NCI-H2107 (cell line): ENCODE results near the gene DDX1.
"Not testable (repeated sequence)": the region's sequence is repeated elsewhere in the genome, so short reads cannot be mapped to it uniquely, and the experiment has no call there.

ENCODE experiments used
- DNase-seq: peaks from one replicate; lab custom pipeline; 2025; lab: John Stamatoyannopoulos, UW

The DDX1 gene

DNA sequence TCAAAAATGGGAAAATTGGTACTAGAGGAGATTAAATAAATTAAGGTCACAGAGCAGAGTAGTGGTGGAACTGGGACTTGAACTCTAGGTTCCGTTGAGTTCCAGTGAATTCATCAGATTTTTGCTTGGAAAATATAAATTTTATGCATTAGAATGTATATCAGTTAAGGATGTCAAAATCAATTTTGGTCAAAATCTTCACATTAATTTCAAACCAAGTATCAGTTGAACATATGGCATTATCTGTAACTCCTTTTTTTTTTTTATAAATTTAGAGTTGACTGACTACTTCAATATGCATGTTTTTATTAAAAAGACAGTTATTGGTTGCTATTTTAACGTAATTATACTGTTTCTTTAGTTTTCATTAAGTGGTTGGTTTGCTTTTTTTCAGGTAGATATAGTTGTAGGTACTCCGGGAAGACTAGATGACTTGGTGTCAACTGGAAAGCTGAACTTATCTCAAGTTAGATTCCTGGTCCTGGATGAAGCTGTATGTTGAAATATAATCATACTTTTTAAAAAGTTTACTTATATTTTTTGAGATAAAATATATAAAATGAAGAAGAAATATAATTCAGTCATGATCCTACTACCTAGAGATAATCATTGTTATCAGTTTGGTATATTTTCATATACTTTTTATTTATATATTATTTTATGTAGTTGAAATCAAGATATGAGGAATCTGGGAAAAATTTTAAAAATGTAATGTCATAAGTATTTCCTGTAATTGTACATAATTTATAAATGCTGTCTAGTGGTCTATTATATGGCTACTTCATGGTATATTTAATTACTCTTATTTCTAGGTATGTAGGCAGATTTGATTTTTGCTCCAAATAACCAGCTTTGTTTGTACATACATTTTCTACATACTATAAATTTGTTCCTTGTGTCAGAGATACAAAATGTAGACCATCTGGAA is 25.4 kb downstream of the DDX1 start:
- DNase-seq, result no peak

DNA sequence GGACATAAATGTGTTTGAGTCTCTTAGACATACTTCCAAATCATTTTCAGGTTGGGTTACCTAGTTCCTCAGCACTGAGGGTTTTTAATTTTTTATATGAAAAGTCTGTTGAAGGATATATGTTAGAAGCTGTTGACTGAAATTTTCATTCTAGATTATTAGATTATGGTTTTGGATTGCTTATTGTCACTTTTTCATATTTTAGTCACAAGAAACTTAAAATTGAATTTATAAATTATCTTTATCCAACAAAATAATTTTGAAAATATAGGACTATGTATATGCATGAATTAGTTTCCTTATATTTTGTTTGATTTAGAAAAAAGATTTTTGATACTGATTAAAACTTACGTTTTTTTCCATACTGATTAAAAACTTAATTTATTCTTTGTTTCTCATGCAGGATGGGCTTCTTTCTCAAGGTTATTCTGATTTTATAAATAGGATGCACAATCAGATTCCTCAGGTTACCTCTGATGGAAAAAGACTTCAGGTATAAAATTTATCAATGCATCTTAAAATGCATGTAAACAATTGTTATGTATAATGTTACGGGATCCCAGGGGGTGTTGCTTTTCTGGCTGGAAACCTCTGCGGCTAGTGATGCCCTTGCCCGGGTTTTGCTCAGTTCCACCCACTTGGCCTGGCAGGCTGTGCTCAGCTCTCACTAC is 26.2 kb downstream of the DDX1 start:
- no peak for DNase-seq

DNA sequence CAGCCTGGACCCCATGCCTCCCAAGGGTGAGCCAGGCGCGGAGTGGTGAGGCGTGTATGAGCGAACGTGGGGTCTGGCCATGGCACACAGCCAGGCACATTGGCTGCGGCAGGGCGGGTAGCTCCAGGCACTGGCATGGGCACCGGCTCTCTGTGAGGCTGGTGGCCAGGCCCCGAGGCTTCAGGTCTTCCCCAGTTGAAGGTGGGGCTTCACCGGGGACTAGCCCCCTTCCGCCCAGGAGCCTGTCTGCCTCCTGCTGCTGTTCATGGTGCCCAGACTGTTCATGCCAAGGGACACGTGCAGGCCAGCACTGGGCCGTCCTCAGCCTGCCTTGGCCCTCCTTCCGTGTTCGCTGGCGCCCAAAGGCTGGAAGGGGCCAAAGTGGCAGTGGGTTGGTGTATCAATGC is 26.8 kb downstream of the DDX1 start:
- DNase-seq, result no peak

- no peak for DNase-seq
These were observed 27.4 kb downstream of the DDX1 start for GRCh38 chr2:15619076-15619475.

GRCh38 chr2:15619510-15619909 is 27.8 kb downstream of the DDX1 start:
- DNase-seq, result no peak

- no peak for DNase-seq
These were observed 28.3 kb downstream of the DDX1 start for GRCh38 chr2:15619938-15620337.

- DNase-seq, result no peak
These were observed 28.7 kb downstream of the DDX1 start for GRCh38 chr2:15620340-15620739.

- DNase-seq, result no peak
These were observed 29.3 kb downstream of the DDX1 start for GRCh38 chr2:15620857-15621471.

- not testable (repeated sequence) for DNase-seq
These were observed 29.8 kb downstream of the DDX1 start for GRCh38 chr2:15621472-15621870.

GRCh38 chr2:15622214-15622613 is 30.5 kb downstream of the DDX1 start:
- no peak for DNase-seq

GRCh38 chr2:15622614-15623480 is 31.2 kb downstream of the DDX1 start:
- no peak for DNase-seq

DNA sequence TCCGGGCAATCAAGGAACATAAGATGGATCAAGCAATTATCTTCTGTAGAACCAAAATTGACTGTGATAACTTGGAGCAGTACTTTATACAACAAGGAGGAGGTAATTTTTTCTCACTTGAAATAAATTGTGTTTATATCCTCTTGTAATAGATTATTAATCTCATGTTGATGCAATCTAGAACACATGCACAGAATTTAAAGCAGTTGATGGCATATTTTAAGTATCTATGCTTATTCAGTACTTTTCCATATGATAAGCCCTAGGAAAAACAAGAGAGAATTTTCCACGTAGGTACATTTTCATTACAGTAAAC is 31.8 kb downstream of the DDX1 start:
- DNase-seq, result no peak

DNA sequence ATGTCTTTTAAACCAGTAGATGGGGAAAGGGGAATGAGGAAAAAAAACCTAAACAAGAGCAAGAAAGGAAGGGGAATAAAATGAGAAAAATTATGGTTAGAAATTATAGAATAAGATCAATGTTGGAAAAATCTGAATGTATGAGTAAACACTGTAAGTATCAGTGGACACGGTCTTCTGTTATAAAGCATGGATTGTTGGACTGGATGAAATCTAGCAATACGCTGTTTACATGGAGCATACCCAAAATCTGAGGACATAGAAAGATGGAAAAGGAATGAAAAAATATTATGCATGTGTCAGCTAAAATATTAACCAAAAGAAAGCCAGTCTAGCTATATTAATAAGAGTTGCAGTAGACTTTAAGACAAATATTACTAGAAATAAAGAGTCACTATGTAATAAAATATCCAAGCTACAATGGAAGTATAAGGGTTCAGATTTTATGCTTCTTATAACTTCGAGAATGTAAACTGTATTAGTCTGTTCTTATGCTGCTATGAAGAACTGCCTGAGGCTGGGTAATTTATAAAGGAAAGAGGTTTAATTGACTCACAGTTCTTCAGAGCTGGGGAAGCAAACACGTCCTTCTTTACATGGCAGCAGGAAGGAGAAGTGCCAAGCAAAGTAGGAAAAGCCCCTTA is 32.4 kb downstream of the DDX1 start:
- DNase-seq, result no peak

- DNase-seq, result no peak
These were observed 33.2 kb downstream of the DDX1 start for GRCh38 chr2:15624903-15625302.

- DNase-seq, result no peak
These were observed 33.8 kb downstream of the DDX1 start for GRCh38 chr2:15625344-15626036.

GRCh38 chr2:15626126-15626525 is 34.5 kb downstream of the DDX1 start:
- DNase-seq, result no peak

DNA sequence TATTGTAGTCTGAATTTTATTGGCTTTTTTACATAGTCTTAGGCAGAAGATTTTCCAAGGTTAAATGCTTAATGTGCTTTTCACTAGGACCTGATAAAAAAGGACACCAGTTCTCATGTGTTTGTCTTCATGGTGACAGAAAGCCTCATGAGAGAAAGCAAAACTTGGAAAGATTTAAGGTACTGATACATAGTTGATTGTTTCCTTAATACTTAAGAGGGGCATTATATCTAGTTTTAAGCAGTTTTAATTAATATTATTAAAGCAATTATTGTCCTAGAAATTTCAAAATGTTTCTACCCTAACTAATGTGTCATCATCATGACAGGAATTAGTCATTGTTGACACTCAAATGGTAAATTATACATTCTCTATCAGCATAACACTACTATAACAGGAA is 35.3 kb downstream of the DDX1 start:
- DNase-seq, result no peak

DNA sequence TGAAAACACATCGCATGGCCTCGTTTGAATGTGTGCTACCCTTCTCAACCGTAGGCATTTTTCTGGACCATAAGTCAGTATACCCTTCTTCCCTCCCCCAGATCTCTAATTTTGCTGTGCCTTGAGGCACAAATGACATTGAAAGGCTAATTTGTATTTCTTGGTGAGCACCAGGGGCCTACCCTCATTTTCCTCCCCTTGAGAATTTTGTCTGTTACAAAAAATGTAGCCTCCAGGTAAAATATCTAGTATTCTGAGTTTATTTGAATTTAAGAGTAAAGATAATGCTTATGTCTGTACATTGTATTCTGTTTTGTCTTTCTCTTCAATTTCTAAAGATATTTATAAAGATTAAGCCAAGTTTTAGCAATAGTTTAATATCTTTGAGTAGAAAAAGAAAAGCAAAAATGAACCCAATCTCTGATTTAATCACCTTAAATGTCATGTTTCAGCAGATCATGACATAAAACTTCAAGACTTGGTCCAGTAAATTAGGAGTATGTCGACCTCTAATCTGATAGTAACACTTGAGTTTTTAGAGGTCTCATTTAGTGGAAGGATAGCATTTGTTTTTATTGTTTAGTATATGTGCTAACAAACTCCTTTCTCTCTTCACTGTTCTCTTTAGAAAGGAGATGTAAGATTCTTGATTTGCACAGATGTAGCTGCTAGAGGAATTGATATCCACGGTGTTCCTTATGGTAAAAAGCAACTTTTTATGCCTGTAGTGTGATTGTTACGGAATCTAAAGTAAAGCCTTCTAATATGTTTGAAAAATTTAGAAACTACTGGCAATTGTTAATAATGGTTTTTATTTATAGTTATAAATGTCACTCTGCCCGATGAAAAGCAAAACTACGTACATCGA is 36.4 kb downstream of the DDX1 start:
- no peak for DNase-seq

DNA sequence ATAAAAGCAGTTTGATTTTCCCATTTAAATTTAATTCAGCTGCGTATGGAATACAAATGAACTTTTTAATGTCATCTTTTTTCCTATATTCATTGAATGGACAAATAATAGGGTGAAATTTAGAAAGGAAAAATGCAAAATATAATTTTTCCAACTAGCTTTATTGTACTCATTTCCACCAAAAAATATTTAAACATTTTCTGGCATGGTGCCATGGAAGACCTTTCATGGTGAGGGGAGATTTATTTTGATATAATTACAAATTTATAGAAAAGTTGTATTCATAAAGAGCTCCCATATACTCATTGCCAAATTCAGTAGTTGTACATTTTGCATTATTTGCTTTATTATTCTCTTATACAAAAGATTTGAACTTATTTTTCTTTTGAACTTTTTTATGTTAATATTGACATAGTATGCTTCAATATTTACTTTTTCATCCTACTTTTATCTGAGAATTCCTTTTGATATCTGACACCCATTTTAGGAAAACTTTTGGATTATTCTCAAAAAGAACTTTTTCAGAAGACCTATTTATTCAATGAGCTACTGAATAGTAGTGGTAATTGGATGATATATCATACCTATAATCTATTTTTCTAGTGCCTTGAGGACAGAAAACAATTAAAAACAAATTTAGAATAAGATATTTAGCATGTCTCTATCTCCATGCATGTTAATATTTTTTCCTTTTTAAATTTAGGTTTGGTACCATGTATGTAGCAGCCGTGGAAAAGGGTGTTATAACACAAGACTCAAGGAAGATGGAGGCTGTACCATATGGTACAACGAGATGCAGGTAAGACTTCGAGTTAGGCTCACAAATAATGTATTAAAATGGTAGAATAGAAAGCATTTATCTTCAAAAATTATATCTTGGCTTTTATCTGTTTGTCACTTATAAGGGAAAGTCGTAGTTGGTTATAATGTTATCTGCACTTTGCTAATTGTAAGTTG is 37.5 kb downstream of the DDX1 start:
- DNase-seq, result no peak
